HepG2 (cell line): Measurements from ENCODE around the gene TMEM190. TPM values are rescaled to one million over a fixed set of nuclear protein-coding genes. Genes with fewer than 3 reads are reported as not detected.

Source experiments
- ATAC-seq: fragments of 200-7000 bp; cut with Tn5 transposase; 3 replicates; pipeline ENCODE4 v1.9.1; 2020; ENCODE audit warnings: mild to moderate bottlenecking, moderate library complexity
- BruUV-seq: library from RNA; stranded (reverse); fragments of 400-500 nt; replicated peaks from 2 replicates; lab custom pipeline; 2021; lab: Mats Ljungman, UMichigan
- CTCF ChIA-PET: fragments of 300-600 bp; formaldehyde crosslinking; extraction: SDS; loops from one replicate; lab custom pipeline; 2021; ENCODE audit warnings: low total read pairs, inconsistent platforms, low intra/inter-chr PET ratio; lab: Yijun Ruan, JAX
- POLR2A ChIA-PET: fragments of 350-600 bp; sonication (Branson Sonifier 250); formaldehyde crosslinking; loops from one replicate; lab custom pipeline; 2020; ENCODE audit warnings: antibody characterized with exemption, inconsistent platforms; lab: Yijun Ruan, JAX
- DNase-seq: peaks from one replicate; pipeline ENCODE4 v3.0.0-alpha.2; 2015; ENCODE audit warnings: low spot score
- FAIRE-seq: peaks from 3 replicates; lab custom pipeline; 2011; peaks lifted over from hg19 to GRCh38; lab: Jason Lieb, UNC
- H2AFZ ChIP-seq: one replicate; pipeline ENCODE4 v1.6.1; 2011; ENCODE audit warnings: low read length, inconsistent platforms
- H3K27ac ChIP-seq: fragments of 300-600 bp; 3 replicates; pipeline ENCODE4 v1.8.0; 2011; ENCODE audit warnings: mixed run types, mild to moderate bottlenecking, mixed read lengths, low read length, inconsistent platforms; ENCODE audit not compliant: insufficient read depth; ENCODE audit errors: extremely low read length
- H3K27me3 ChIP-seq, 2 experiments: fragments of 200-600 bp in 1 of 2; 2 replicates in 1 of 2; 3 replicates in 1 of 2; pipeline versions ENCODE4 v1.6.0 to v1.8.0; 2011; ENCODE audit warnings: low read length in 2 of 2, mild to moderate bottlenecking in 2 of 2, moderate library complexity in 2 of 2, inconsistent platforms in 1 of 2; ENCODE audit not compliant: insufficient read depth in 2 of 2, control insufficient read depth in 1 of 2
- H3K36me3 ChIP-seq, 2 experiments: fragments of 200-600 bp in 1 of 2; replicated peaks in 1 of 2; 2 replicates in 1 of 2; 3 replicates in 1 of 2; pipeline versions ENCODE4 v1.5.1 to v1.8.0; 2011; ENCODE audit warnings: low read length in 2 of 2, inconsistent platforms in 1 of 2; ENCODE audit not compliant: insufficient read depth in 2 of 2, control insufficient read depth in 1 of 2
- H3K4me1 ChIP-seq: 2 replicates; pipeline ENCODE4 v1.5.1; 2012; ENCODE audit warnings: low read length, inconsistent platforms; ENCODE audit not compliant: insufficient read depth
- H3K4me2 ChIP-seq: 2 replicates; pipeline ENCODE4 v1.6.0; 2011; ENCODE audit warnings: low read depth, low read length, inconsistent platforms
- H3K4me3 ChIP-seq, 3 experiments: fragments of 200-600 bp in 1 of 3; sonication (generic), shearing (Covaris generic) in 1 of 3; replicated peaks in 1 of 3; 2 replicates each; pipeline ENCODE4 v1.5.1; 2011 to 2016; ENCODE audit warnings: low read length in 3 of 3, inconsistent platforms in 2 of 3, low read depth in 2 of 3, mild to moderate bottlenecking in 2 of 3, control low read depth in 1 of 3, mixed read lengths in 1 of 3; ENCODE audit not compliant: insufficient read depth in 1 of 3
- H3K79me2 ChIP-seq: one replicate; pipeline ENCODE4 v1.6.1; 2011; ENCODE audit warnings: low read length, inconsistent platforms; ENCODE audit not compliant: insufficient read depth
- H3K9ac ChIP-seq: 2 replicates; pipeline ENCODE4 v1.6.0; 2011; ENCODE audit warnings: mild to moderate bottlenecking, low read depth, low read length, inconsistent platforms; ENCODE audit not compliant: insufficient read depth
- H3K9me3 ChIP-seq: 2 replicates; pipeline ENCODE4 v1.5.1; 2012; ENCODE audit warnings: mild to moderate bottlenecking, low read length
- H4K20me1 ChIP-seq: 2 replicates; pipeline ENCODE4 v1.6.0; 2011; ENCODE audit warnings: inconsistent platforms, mild to moderate bottlenecking, low read length, moderate library complexity; ENCODE audit not compliant: insufficient read depth
- AGO2 ChIP-seq: fragments of 200-400 bp; formaldehyde crosslinking; optimal IDR thresholded peaks from 2 replicates; pipeline ENCODE3; 2017; ENCODE audit warnings: mild to moderate bottlenecking, low read depth, low read length, moderate library complexity
- MZF1 ChIP-seq: sonication (generic); formaldehyde crosslinking; IDR thresholded peaks from 2 replicates; pipeline ENCODE4 v1.8.1; 2023; ENCODE audit warnings: mild to moderate bottlenecking, missing genetic modification reagents, borderline replicate concordance
- PHF8 ChIP-seq: sonication (generic); formaldehyde crosslinking; IDR thresholded peaks from 2 replicates; pipeline ENCODE4 v1.5.0; 2020; ENCODE audit warnings: missing genetic modification reagents
- SALL2 ChIP-seq: sonication (generic); formaldehyde crosslinking; IDR thresholded peaks from 2 replicates; pipeline ENCODE4 v1.8.1; 2023; ENCODE audit warnings: mild to moderate bottlenecking, missing genetic modification reagents, inconsistent platforms
- SIN3B ChIP-seq: fragments of 150-350 bp; IDR thresholded peaks from 2 replicates; pipeline ENCODE4 v1.6.1; 2014; ENCODE audit warnings: low read length
- XRCC5 ChIP-seq: fragments of 200-400 bp; formaldehyde crosslinking; optimal IDR thresholded peaks from 2 replicates; pipeline ENCODE3; 2017; ENCODE audit warnings: mild to moderate bottlenecking, low read length
- ZEB1 ChIP-seq: IDR thresholded peaks from 2 replicates; pipeline ENCODE4 v1.6.1; 2012; ENCODE audit warnings: mild to moderate bottlenecking, low read depth, inconsistent platforms; ENCODE audit not compliant: insufficient replicate concordance
- ZSCAN29 ChIP-seq: sonication (generic); formaldehyde crosslinking; conservative IDR thresholded peaks from 2 replicates; pipeline ENCODE4 v1.4.0; 2020; ENCODE audit warnings: mild to moderate bottlenecking, missing genetic modification reagents
- WGBS: methylation state at CpG from one replicate; pipeline ENCODE4 v1.1.6; 2017; ENCODE audit warnings: low lambda C conversion rate; 5-methylcytosine and 5-hydroxymethylcytosine counted together
- in situ Hi-C: cut with HindIII; loops from 2 replicates; pipeline ENCODE4 v1.10.0; 2017; ENCODE audit warnings: low pct_unique_long_range_greater_than_20kb; ENCODE audit not compliant: extremely low pct_ligation_motif_present
- intact Hi-C: fragments of 100-400 bp; cut with micrococcal nuclease; formaldehyde crosslinking; loops from one replicate; pipeline ENCODE4 v1.10.0; 2022; ENCODE audit not compliant: unreplicated experiment
- polyA plus RNA-seq, 8 experiments: library from polyadenylated mRNA; depleted of rRNA in 3 of 8; stranded (reverse) in 7 of 8; unstranded in 1 of 8; fragments of >200 nt; fragmentation: Illumina TruSeq in 4 of 8; extraction: Trizol in 4 of 8; gene quantifications; 2 replicates each; pipeline versions ENCODE4 v1.2.1 to v1.2.3, GENCODE V29; 2011 to 2016; ENCODE audit warnings: low read depth in 4 of 8, missing spikeins in 1 of 8, mixed read lengths in 1 of 8; ENCODE audit not compliant: insufficient read depth in 1 of 8
- total RNA-seq, 5 experiments: library from RNA; depleted of rRNA; stranded (reverse); fragments of >200 nt; fragmentation: Illumina TruSeq; extraction: Trizol; gene quantifications; 2 replicates each; pipeline ENCODE4 v1.2.3, GENCODE V29; 2016; ENCODE audit warnings: low read depth in 1 of 5
- TF ChIP-seq, protein P1 (sequence below): sonication (generic); formaldehyde crosslinking; IDR thresholded peaks from 2 replicates; pipeline ENCODE4 v1.4.0; 2020; ENCODE audit warnings: missing genetic modification reagents, borderline replicate concordance
- TF ChIP-seq, protein P2 (sequence below): sonication (generic); formaldehyde crosslinking; IDR thresholded peaks from 2 replicates; pipeline ENCODE4 v1.8.1; 2022; ENCODE audit warnings: low read depth, mild to moderate bottlenecking, missing genetic modification reagents
- TF ChIP-seq, protein P3 (sequence below): sonication (generic); formaldehyde crosslinking; IDR thresholded peaks from 2 replicates; pipeline ENCODE4 v1.5.0; 2020; ENCODE audit warnings: missing genetic modification reagents
- TF ChIP-seq, protein P4 (sequence below), 2 experiments: sonication (generic) in 1 of 2; formaldehyde crosslinking in 1 of 2; IDR thresholded peaks; 2 replicates each; pipeline versions ENCODE4 v1.5.1 to v1.6.1; 2011 to 2020; ENCODE audit warnings: borderline replicate concordance in 1 of 2, low read depth in 1 of 2, low read length in 1 of 2, mild to moderate bottlenecking in 1 of 2, missing genetic modification reagents in 1 of 2, moderate library complexity in 1 of 2

The TMEM190 gene
- total and polyA plus RNA-seq, 2 of the 13 experiments (the other 11 are each of a cell fraction or from before 2014, with no cell fraction given) = 0.35 to 0.83 TPM

GRCh38 chr19:55346725-55347441, 29.7 kb upstream of the TMEM190 start:
- H3K27ac ChIP-seq = no peak overlapping the region
- H3K4me1 ChIP-seq = no peaks in the 10 kb centered on the region
- H4K20me1 ChIP-seq = no peaks in the 10 kb centered on the region
- H2AFZ ChIP-seq = no peak overlapping the region
- in situ Hi-C loops (no loop called here), intact Hi-C loops (no loop called here)
- 94% methylated on average over 15 of the region's 41 CpGs for WGBS
- peaks cover 3 to 5% of the 10 kb centered on the region in 2 experiments; a peak in 4 of 5 replicates for H3K27me3 ChIP-seq
- no peaks in the 10 kb centered on the region for H3K9me3 ChIP-seq
- peaks cover 2 to 7% of the 10 kb centered on the region in 2 experiments; a peak in 3 of 5 replicates for H3K36me3 ChIP-seq
- no peak overlapping the region for H3K4me3 ChIP-seq
- ChIA-PET CTCF (no interaction called here), POLR2A (no interaction called here)
- ATAC-seq (no peak), DNase-seq (no peak), FAIRE-seq (no peak)
- no peak overlapping the region for H3K4me2 ChIP-seq
- no peaks in the 10 kb centered on the region for H3K79me2 ChIP-seq
- BruUV-seq = no TSS peak
- no peak overlapping the region for H3K9ac ChIP-seq
- TF ChIP-seq ZSCAN29 (CRISPR knock-in tag) (no peak), MZF1 (CRISPR knock-in tag) (no peak), ZEB1 (no peak), PHF8 (CRISPR knock-in tag) (no peak), XRCC5 (no peak), SALL2 (CRISPR knock-in tag) (no peak), SIN3B (no peak), AGO2 (no peak)
- TF ChIP-seq, protein P1, sequence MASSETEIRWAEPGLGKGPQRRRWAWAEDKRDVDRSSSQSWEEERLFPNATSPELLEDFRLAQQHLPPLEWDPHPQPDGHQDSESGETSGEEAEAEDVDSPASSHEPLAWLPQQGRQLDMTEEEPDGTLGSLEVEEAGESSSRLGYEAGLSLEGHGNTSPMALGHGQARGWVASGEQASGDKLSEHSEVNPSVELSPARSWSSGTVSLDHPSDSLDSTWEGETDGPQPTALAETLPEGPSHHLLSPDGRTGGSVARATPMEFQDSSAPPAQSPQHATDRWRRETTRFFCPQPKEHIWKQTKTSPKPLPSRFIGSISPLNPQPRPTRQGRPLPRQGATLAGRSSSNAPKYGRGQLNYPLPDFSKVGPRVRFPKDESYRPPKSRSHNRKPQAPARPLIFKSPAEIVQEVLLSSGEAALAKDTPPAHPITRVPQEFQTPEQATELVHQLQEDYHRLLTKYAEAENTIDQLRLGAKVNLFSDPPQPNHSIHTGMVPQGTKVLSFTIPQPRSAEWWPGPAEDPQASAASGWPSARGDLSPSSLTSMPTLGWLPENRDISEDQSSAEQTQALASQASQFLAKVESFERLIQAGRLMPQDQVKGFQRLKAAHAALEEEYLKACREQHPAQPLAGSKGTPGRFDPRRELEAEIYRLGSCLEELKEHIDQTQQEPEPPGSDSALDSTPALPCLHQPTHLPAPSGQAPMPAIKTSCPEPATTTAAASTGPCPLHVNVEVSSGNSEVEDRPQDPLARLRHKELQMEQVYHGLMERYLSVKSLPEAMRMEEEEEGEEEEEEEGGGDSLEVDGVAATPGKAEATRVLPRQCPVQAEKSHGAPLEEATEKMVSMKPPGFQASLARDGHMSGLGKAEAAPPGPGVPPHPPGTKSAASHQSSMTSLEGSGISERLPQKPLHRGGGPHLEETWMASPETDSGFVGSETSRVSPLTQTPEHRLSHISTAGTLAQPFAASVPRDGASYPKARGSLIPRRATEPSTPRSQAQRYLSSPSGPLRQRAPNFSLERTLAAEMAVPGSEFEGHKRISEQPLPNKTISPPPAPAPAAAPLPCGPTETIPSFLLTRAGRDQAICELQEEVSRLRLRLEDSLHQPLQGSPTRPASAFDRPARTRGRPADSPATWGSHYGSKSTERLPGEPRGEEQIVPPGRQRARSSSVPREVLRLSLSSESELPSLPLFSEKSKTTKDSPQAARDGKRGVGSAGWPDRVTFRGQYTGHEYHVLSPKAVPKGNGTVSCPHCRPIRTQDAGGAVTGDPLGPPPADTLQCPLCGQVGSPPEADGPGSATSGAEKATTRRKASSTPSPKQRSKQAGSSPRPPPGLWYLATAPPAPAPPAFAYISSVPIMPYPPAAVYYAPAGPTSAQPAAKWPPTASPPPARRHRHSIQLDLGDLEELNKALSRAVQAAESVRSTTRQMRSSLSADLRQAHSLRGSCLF (CRISPR knock-in tag) = no peak
- TF ChIP-seq, protein P2, sequence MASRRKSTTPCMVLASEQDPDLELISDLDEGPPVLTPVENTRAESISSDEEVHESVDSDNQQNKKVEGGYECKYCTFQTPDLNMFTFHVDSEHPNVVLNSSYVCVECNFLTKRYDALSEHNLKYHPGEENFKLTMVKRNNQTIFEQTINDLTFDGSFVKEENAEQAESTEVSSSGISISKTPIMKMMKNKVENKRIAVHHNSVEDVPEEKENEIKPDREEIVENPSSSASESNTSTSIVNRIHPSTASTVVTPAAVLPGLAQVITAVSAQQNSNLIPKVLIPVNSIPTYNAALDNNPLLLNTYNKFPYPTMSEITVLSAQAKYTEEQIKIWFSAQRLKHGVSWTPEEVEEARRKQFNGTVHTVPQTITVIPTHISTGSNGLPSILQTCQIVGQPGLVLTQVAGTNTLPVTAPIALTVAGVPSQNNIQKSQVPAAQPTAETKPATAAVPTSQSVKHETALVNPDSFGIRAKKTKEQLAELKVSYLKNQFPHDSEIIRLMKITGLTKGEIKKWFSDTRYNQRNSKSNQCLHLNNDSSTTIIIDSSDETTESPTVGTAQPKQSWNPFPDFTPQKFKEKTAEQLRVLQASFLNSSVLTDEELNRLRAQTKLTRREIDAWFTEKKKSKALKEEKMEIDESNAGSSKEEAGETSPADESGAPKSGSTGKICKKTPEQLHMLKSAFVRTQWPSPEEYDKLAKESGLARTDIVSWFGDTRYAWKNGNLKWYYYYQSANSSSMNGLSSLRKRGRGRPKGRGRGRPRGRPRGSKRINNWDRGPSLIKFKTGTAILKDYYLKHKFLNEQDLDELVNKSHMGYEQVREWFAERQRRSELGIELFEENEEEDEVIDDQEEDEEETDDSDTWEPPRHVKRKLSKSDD = no peak
- TF ChIP-seq, protein P3, sequence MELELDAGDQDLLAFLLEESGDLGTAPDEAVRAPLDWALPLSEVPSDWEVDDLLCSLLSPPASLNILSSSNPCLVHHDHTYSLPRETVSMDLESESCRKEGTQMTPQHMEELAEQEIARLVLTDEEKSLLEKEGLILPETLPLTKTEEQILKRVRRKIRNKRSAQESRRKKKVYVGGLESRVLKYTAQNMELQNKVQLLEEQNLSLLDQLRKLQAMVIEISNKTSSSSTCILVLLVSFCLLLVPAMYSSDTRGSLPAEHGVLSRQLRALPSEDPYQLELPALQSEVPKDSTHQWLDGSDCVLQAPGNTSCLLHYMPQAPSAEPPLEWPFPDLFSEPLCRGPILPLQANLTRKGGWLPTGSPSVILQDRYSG = no peak
- TF ChIP-seq, protein P4, sequence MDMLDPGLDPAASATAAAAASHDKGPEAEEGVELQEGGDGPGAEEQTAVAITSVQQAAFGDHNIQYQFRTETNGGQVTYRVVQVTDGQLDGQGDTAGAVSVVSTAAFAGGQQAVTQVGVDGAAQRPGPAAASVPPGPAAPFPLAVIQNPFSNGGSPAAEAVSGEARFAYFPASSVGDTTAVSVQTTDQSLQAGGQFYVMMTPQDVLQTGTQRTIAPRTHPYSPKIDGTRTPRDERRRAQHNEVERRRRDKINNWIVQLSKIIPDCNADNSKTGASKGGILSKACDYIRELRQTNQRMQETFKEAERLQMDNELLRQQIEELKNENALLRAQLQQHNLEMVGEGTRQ (IDR thresholded peaks at IDR 0.05; ENCODE audit: low read depth, low read length) = no peak
- TF ChIP-seq, protein P4 (CRISPR knock-in tag; IDR thresholded peaks at IDR 0.05; ENCODE audit: borderline replicate concordance) = no peak
